Measurements from ENCODE around the gene PCDH9.

Gene PCDH9

DNA sequence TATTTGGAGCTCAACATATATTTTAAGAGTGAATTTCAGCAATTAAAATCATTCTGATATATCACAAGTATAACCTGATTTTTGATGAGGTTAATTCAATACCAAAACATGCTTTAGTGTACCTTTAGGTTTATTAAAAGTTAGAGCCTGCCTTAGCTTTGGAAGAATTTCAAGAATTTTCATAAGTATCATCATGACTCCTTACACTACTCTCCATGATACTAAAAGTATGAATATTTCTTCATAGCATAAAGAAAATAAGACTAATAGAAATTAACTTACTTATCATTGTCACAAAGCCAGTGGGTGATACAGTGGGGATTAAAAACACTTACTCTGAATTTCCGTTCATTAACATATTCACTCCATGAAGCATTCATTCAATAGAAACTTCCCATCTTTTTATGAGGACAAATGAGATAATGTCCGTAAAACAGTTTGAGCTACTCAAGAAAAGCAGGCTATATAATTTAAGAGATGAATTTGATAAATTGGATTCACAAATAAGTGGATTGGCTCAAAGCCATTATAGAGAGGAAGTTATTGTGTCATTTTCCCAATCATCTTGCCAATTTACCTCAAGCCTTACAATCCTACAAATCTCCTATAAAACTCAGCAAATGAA lies 214.0 kb downstream of the PCDH9 start:
- DNase-seq: no peak

DNA sequence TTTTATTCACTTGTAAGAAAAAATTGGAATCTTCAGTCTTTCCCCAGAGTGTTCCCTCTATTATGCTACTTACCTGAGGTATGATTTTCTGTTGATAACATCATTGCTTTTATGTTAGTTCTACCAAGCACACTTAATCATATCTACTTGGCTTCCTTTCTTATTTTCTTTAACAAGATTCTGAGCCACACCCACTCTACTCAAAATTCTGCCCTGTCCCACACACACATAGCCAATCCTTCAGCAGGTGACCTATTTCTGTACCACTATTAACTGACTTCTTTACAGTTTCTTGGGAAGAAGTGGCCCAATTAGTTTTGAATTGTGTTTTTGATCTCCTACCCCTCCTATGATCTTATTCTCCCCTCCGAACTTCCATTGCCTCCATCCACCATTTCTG lies 215.7 kb downstream of the PCDH9 start:
- no peak for DNase-seq

DNA sequence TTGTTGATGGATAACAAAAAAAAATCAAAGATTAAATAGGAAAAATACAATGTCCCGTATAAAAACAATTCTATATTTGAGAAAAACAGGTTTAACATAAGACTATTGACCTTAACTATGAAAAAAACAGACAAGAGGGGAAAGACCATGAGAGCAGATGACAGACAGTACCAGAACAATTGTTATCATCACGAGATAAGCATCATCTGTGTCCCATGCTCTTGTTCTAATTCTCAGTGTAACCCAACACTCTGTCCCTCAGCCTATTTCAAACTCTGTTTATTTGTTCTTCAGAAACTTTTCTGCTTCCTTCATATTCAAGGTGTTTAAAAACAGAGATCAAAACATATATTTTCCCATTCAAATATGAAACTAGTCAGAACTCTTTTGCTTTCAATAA lies 216.4 kb downstream of the PCDH9 start:
- no peak for DNase-seq

DNA sequence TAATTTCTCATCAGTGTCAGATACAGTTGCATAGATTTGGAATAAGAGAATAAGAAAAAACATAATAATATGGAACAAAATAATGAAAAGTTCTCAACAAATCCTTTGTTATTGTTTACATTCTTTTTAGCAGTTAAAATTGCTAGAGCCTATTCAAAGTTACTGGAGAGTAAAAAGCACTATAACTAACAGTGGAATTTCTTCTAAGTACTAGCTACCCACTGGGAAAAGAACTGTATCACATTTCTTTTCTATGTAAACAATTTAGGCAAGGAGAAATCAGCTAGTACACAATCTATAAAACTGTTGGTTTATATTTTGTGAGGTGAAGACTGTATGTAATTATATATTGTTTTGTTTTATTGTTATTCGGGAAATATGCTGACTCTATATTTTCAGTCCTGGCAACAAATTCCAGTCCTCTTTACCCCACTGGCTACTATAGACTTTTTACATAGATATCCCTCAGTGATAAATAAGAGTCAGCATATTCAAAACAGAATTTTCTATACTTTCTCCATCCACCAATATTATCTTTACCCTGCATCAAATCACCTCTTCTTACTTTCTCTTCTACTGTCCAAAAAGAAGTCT lies 222.0 kb downstream of the PCDH9 start:
- no peak for DNase-seq

DNA sequence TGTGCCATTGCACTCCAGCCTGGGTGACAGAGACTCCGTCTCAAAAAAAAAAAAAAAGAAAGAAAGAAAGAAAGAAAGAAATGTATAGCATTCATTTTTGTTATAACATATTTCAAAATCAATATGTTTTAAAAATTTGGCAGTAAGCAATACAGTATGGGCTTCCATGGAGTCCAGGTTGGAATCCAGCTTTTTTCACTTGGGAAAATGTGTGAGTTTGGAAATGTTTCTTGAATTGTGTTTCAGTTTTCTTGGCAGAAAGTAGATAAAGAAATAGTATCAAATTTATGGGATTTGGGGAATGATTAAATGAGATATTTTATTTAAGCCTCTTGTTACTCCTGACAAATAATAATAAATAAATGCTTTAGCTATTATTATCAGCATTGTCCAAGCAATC lies 225.6 kb downstream of the PCDH9 start:
- no peak for DNase-seq

DNA sequence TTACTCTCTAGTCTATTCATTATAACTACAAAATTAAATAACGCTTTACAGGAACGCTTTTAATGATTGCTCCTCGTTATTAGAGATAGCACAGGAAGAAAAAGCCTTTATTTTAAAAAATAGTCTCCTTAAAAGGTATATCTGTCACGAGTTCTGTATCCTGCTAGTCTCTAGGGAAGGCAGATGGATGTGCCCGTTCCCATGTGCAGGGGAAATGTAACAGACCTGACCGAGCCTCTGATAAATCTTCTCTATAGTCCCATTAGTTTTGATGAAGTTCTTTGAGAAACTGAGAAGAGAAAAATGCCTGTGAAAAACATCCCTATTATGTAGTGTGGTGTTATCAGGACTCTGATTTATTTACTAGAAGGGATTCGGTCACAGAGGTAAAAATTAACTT lies 226.4 kb downstream of the PCDH9 start:
- no peak for DNase-seq

DNA sequence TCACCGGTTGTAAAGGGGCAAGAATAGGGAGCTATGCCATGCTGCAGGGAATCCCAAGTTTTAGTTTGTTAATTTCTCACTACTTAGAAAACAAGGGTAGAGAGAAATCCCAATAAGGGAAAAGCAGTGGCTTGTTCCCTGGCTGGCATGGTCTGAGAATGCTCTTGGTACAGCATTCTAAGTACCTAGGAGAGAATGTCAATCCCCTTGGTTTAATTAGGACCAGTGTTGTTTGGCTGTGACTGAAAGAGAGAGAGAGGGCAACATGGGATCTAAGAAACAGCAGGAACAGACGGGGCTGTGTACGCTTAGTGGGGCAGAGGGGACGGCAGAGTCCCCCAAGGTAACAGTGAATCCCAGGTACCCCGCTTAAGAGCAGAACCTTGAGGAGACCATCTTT lies 228.8 kb downstream of the PCDH9 start:
- no peak for DNase-seq

DNA sequence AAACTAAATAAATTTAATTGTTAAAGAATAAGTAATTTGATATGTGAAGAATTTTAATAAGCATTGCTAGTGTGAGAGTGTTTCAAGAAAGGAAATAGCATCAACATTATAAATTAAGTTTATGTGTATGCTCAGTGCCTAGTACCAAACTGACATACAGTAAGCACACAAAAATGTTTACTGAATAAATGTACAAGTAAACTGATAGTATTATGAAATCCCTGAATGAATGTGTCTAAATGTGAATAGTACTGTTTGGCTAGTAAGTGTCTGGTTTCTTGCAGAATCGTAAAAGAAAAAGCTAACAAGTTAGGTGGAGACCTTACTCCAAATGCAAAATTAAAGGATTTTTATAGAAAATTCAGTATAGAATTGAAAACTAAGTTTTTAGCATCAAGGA lies 233.6 kb downstream of the PCDH9 start:
- DNase-seq: no peak

DNA sequence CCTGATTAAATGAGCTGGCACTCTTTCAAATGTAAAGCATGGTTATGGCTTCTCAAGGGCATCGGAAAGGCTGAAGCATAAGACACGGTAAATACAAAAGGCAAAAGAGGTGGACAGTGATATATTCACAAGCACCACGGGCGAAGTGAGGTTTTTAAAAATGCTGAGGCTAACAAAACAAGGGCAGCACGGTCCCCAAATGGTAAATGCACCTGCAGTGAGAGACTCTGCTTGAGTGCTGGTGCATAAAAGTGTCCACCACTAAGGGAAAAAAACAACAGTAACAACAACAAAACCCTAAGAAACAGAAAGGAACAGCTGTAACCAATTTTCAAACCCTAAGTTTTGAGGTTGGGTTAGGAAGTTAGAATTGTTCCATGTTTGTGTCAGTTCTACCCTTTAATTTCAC lies 234.9 kb downstream of the PCDH9 start:
- no peak for DNase-seq

DNA sequence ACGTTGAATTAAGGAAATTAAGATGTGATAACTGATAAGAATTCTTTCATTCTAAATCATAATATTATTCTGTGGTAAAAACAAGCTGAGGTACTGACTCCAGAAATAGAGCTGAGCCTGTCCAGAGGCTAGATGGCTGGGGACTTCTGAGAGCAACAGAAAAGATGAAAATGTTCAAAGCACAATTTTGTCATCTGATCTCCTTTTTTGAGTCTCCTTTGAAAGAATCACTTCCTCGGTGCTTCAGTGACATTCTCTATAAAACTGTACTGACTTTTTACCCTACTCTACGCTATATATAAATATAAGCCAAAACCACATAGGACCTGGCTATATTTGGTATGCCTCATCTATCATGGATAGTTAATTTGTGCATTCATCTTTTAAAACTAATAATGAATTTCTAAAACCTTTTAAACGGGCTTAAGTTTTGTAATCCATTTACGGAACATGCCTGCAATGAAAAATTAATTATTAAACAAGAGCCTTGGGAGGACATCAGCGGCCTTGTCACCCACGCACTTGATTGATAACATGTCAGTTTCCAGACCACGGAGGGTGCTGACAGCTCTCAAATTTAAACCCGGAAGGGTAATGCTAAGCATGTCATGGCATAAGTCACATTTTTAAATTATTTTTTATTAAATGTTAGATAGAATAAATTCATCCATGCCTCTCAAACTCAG lies 235.5 kb downstream of the PCDH9 start:
- DNase-seq: no peak

DNA sequence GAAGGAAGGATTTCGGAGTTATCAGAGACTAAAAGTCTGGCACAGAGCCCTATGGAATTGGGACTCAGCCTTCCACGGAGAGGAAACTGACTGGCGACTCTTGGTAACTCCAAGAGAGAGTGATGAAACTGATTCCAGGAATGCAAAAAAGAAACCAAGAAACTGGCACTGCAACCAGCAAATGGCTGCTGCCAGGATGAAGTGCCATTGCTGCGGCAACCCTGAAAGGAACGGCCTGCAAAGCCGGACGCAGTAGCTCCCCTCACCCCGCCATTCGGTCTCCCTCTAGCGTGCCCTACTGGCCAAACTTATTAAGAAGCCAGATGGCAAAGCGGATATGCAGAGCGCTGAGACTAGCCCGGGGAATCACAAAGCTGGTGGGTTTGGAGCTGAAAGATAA lies 236.0 kb downstream of the PCDH9 start:
- no peak for DNase-seq

DNA sequence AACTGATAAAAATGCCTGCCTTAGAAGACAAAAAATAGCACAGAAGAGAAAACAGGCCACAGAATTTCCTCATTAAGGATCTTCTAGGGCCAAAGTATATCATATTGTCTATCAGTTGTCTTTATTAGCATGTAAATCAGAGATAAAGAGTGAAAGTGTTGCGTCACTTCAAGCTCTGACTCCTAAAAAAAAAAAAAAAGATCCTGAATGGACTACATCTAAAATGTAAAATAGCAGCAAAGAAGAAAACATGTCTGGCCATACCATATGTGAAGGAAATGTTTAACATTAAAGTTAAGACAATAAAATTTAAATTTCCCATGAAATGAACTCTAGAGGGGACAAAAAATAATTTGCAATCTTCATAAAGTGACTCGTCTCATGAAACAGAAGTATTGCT lies 237.4 kb downstream of the PCDH9 start:
- no peak for DNase-seq

DNA sequence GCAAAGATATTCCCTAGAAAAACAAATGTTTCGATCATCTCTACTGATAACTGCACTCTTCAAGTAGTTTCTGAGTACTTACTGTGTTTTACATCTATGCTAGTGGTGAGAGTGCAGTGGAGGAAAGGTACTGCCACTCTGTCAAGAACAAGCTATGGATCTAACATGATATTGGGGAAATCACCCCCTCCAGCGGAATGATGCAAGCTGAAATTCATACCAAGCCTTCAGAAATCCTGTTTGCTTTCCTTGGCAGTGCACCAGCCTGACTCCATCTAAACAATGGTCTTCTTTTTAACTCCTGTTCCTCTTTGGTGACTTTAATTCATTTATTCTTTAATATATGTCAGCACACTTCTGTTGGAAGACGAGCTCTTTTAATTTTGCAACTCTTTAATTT lies 238.0 kb downstream of the PCDH9 start:
- DNase-seq: no peak

DNA sequence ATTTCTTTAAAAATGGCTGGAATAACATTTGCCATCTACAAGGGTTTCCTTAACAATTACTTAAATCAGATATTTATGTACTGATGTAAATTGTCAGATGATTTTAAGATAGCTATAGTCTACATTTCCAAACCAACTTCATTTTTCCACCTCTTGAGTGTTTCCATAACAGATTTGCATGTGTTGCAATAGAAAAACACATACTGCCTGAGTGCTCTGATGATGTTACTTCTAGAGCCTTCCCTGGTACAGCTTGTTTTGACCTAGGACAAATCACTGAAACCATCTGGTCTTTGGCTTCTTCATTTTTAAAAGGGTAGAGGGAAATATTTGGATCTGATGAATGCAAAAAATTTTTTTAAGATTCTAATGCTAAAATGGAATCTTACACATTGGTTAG lies 245.9 kb downstream of the PCDH9 start:
- no peak for DNase-seq

DNA sequence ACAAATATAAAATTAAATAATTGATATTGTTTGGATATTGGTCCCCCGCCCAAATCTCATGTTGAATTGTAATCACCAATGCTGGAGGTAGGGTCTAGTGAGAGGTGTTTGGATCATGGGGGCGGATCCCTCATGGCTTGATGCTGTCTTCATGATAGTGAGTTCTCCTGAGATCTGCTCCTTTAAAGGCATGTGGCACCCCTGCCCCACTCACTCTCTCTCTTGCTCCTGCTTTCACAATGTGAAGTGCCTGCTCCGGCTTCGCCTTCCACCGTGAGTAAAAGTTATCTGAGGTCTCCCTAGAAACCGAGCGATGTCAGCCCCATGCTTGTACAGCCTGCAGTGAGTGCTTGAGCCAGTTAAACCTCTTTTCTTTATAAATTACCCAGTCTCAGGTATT lies 248.2 kb downstream of the PCDH9 start:
- DNase-seq: no peak

DNA sequence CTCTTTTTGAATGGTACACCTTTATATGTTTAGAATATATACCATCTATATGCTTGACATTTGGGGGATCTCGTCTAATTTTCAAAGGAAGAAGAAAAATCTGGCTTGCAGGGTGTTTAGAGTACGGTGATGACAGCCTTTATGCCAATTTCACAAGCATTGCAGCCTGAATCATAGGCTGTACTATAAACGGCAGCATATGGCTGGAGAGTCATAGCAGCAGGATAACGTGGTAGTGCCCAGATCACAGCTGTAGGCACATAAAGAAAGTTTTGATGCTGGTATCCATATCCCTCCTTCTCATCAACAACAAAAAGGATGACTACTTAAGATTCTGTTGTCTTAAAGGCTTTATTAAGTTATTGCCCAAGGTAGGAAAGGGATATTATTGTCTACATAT lies 253.0 kb downstream of the PCDH9 start:
- DNase-seq: no peak

DNA sequence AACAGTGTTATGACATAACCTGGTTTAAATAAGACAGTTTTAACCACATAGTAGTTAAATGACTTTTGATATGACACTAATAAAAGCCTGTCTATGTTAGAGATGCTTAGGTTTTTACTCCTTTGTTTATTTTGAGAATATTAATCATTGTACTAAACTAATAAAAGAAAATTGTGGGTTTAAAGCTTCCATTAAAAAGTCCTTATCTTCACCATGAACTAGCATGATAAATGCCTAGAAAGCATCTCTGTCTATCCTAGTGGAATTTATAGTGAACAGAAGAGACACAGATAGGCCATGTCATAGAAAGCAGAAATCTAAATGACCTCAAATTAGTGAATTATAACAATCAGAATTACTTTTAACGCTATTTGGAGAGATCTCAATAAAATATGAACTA lies 255.2 kb downstream of the PCDH9 start:
- DNase-seq: no peak

DNA sequence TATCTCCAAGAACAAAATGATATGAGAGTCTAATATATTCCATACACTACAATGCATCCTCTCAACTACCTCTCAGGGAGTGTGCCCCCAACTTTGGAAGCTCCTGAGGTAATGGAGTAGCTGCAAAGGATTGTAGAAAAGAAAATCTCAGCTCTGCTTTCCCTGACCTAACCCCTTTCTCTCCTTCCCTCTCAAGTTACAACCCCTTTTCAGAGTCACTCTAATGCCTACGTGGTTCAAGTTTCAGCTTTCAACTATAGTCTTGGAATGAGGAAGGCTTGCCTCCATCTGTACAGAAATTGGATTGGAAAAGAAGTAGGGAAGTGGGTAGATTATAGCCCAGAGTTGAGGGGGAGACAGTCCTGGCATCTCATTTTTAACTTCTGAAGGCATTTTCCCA lies 256.0 kb downstream of the PCDH9 start:
- DNase-seq: no peak

DNA sequence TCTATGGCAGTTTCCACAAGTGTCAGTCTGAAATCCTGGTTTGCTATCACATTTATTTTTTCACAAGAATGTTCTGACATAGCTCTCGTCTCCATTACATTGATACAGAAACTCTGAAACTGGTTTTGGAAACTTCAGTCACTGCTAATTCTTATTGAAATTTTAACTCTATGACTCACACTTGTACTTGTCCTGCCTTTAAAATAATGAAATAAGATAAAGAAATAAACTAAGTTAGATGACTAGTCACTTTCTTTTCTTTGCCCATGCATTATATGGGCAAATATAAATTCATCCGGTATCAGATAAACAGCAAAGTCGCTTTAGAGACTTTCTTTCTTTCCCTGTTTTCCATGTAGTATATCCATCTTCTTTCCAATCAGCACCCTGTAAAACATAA lies 257.5 kb downstream of the PCDH9 start:
- DNase-seq: no peak

DNA sequence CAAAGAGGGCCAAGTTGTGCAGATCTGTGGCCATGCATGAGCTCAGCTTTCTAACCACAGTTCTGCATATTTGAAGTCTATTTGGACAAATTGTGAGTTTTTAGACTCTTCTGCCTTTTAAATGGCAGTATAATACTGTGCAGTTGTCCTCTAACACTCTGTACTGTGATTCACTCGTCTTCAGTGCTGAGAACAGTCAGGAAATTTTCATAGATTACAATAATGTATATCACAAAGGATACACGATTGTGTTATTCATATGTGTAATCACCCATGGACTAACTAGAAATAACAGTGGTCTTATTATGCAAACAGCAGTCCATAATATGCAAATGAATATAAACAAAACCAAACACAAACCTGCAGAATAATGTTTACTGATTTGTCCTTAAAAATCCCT lies 259.1 kb downstream of the PCDH9 start:
- DNase-seq: no peak

DNA sequence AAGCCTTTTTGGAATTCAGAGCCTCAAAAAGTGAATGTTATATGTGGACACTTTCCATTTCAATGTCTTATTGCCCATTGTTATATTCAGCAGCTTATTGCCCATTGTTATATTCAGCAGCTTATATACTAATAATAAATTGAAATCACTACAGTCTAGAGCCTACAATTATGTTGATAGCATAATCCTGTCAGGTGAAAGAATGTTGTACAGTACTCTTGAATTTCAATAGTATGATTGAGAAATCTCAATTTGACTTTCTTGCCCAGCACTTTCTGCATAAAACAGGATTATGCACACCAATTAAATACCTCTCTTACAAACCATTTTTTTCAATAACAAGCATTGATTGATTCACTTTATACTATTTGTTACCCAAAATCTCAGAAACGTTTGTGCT lies 260.8 kb downstream of the PCDH9 start:
- no peak for DNase-seq

DNA sequence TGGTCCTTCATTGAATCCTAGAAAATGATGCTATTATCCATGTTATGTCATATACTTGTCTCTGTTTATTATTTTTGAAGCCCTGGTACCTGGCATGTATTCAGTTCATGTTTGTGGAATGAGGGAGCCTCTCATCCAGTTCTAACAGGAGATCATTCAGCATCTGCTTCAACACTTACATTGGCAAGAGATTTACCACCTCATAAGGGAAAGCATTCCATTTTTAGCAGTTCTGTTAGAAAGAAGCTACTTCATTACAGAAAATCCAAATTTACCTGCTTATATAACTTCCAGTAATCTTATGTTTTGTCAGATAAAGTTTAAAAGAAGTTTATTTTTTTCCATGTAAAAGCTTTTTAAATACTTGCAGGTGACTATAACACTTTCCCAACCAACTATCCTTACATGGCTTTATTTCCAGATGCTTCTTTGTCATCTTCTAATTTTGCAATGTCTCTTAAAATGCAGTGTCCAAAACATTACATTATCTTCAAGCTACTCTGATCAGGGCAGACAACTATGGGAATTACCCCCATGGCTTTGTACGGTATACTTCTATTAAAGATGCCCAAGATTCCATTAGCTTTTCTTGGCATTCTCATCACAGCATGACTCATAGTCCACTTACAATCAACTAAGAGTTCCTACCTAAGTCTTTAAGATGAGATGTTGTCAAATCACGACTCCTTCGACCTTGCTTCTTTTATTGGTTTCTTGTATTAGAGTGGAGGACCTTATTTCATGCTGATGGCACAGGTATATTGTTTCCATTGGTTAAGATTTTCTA lies 262.1 kb downstream of the PCDH9 start:
- DNase-seq: no peak

DNA sequence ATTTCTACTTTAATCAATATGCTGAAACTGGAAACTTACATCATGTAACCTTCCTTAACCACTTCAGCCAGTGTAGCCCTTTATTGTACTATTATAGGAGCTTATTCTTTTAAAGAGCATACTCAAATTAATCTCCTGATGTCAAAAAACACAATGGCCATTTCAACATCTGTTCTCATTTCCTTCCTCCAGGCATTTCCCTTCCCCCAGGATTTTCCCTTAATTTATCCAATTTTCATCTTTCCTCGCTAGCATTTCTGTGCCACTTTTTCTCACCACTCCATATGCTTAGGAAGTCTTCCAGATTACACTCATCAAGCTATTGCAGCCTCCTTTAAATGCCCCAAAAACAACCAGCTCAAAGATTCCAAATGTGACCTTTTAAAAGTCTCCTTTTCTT lies 265.0 kb downstream of the PCDH9 start:
- DNase-seq: no peak

DNA sequence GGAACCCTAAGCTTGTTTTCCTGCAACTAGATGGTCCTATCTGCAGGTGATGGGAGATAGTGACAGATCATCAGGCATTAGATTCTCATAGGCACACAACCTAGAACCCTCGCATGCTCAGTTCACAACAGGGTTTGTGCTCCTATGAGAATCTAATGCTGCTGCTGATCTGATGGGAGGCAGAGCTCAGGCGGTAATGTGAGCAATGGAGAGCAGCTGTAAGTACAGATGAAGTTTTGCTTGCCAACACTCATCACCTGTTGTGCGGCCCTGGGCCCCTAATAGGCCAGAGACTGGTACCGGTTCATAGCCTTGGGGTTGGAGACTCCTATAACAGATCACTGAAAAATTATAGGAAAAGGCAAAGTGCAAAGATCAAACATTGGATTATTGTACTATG lies 267.2 kb downstream of the PCDH9 start:
- no peak for DNase-seq
